GM23248 (cell line): ENCODE data around the gene SOX18.

Source experiments
- EZH2 ChIP-seq: fragments of 200-600 bp; sonication (generic); IDR thresholded peaks from 2 replicates; pipeline ENCODE4 v1.6.1; 2018; ENCODE audit warnings: antibody characterized with exemption, mild to moderate bottlenecking; ENCODE audit not compliant: insufficient read depth, poor library complexity, severe bottlenecking
- EZH2phosphoT487 ChIP-seq: fragments of 200-600 bp; sonication (generic); IDR thresholded peaks from 2 replicates; pipeline ENCODE4 v1.6.1; 2018; ENCODE audit warnings: antibody characterized with exemption, moderate library complexity, mild to moderate bottlenecking, low read depth; ENCODE audit not compliant: insufficient read depth

DNA sequence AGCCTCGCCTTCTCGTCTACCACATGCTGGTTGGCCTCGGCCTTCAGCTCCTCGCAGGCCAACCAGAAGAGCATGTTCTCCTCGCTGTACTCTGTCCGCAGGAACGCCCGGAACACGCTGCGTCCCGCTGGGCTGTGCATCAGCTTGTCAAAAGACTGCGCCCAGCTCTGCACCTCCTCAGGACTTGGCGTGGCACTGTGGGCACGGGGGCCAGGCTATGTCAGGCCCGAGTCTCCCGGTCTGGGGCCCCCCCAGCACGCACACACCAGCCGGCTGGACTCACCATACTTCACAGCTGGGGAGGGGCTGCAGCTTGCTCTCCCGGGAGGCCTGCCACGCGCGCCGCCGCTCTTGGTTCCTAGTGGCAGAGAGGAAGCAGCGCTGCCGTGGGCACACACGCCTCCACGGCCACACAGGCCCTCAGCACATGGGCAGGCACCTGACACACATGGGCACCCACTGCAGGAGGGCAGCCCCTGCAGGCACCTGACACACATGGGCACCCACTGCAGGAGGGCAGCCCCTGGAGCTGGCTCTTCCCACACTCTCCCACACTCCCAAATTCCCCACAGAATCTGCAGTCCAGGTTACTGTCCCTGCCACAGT, 24.8 kb upstream of the SOX18 start:
- TF ChIP-seq EZH2 = no peak
- no peak for TF ChIP-seq EZH2phosphoT487
